Measurements from ENCODE around the gene MLIP.

GRCh38 chr6:54252496-54252895 is 141.3 kb downstream of the MLIP start:
- TF ChIP-seq CTCF (conservative IDR thresholded peaks at IDR 0.05; ENCODE audit: low read length) (no peak), EZH2phosphoT487 (IDR thresholded peaks at IDR 0.05; ENCODE audit: borderline replicate concordance, low read depth, low read length) (no peak)
